Activated CD8-positive, alpha-beta T cell treated with anti-CD3 and anti-CD28 coated beads, Interleukin-2, amount 10 ng/mL, durations not matched to agents 7 days and 5 days (primary cell): Measurements from ENCODE around the gene MYH7B. TPM values are rescaled to one million over a fixed set of nuclear protein-coding genes. Genes with fewer than 3 reads are reported as not detected.

Source experiments
- ATAC-seq: fragments of 150-1000 bp; cut with Tn5 transposase; one replicate; pipeline ENCODE4 v1.10.0; 2021; ENCODE audit warnings: moderate library complexity
- CTCF ChIA-PET: fragments of 350-600 bp; sonication (Branson Sonifier 250); formaldehyde crosslinking; loops from one replicate; lab custom pipeline; 2021; ENCODE audit warnings: antibody characterized with exemption; lab: Charles Lee
- POLR2A ChIA-PET: fragments of 350-600 bp; sonication (Branson Sonifier 250); formaldehyde crosslinking; loops from one replicate; lab custom pipeline; 2021; ENCODE audit warnings: antibody characterized with exemption; lab: Charles Lee
- DNase-seq: peaks from one replicate; pipeline ENCODE4 v3.0.0-alpha.2; 2020
- H3K27ac Mint-ChIP-seq: one replicate; pipeline ENCODE4 v1.8.0; 2021; ENCODE audit warnings: mild to moderate bottlenecking, mixed read lengths
- H3K27me3 Mint-ChIP-seq: one replicate; pipeline ENCODE4 v1.8.0; 2021; ENCODE audit warnings: low read depth, mixed read lengths
- H3K36me3 Mint-ChIP-seq: one replicate; pipeline ENCODE4 v1.8.0; 2021; ENCODE audit warnings: low read depth, mixed read lengths
- H3K4me1 Mint-ChIP-seq: one replicate; pipeline ENCODE4 v1.8.0; 2021; ENCODE audit warnings: low read depth, mixed read lengths
- H3K4me3 Mint-ChIP-seq: one replicate; pipeline ENCODE4 v1.8.0; 2021; ENCODE audit warnings: mild to moderate bottlenecking, mixed read lengths
- H3K9me3 Mint-ChIP-seq: one replicate; pipeline ENCODE4 v1.8.0; 2022; ENCODE audit warnings: mixed read lengths; ENCODE audit not compliant: insufficient read depth
- total RNA-seq, 2 experiments: library from RNA; stranded (reverse); gene quantifications; one replicate each; pipeline ENCODE4 v1.2.3, GENCODE V29; 2021

Gene MYH7B
- total RNA-seq, 2 experiments from 2014 or later = 0.13 to 0.26 TPM

- no peaks in the 10 kb centered on the region for H3K4me1 Mint-ChIP-seq
- no peak overlapping the region for H3K4me3 Mint-ChIP-seq
- no peak overlapping the region for H3K27ac Mint-ChIP-seq
- DNase-seq = no peak
- no peaks in the 10 kb centered on the region for H3K9me3 Mint-ChIP-seq
- no peak for ATAC-seq
- no peaks in the 10 kb centered on the region for H3K27me3 Mint-ChIP-seq
- POLR2A ChIA-PET = no interaction called here
- H3K36me3 Mint-ChIP-seq = peaks cover 43% of the 10 kb centered on the region
- CTCF ChIA-PET = interaction anchor here (1.1 to 1.2 kb wide), 2 partner anchors 9 to 74 kb away, joined by 3 read pairs; partner anchors contain the start of genes GGT7, GSS and MYH7B
Observed at GRCh38 chr20:34946661-34947060, 9.0 kb upstream of the MYH7B start.

DNA sequence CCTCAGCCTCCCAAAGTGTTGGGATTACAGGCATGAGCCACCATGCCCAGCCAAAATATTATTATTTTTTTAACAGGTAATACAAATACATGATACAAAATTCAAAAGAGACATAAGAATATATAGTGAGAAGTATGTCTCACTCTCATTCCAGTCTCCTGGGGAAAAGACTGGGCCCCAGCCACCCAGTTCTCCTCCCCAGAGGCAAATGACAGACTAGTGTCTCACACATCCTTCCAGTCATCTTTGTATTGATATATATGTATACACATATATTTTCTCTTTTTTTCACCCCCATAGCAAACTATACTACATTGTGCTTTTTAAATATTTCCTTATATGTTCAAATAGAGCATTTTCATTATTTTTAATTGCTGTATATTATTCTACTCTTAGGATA lies 8.3 kb upstream of the MYH7B start:
- Mint-ChIP-seq H3K4me1 (no peaks in the 10 kb centered on the region), H3K9me3 (no peaks in the 10 kb centered on the region), H3K27me3 (no peaks in the 10 kb centered on the region), H3K27ac (no peak overlapping the region), H3K4me3 (no peak overlapping the region), H3K36me3 (peaks cover 43% of the 10 kb centered on the region)
- ChIA-PET POLR2A (no interaction called here), CTCF (interaction anchor here (6.9 kb wide), 1 partner anchor 72 kb away, joined by 32 read pairs; the partner anchor contains the start of genes ACSS2 and GGT7)
- ATAC-seq (no peak), DNase-seq (no peak)

GRCh38 chr20:34948030-34948429 lies 7.6 kb upstream of the MYH7B start:
- ATAC-seq (no peak), DNase-seq (no peak)
- Mint-ChIP-seq H3K27me3 (no peaks in the 10 kb centered on the region), H3K4me1 (peaks cover 2% of the 10 kb centered on the region), H3K36me3 (peaks cover 39% of the 10 kb centered on the region), H3K27ac (no peak overlapping the region), H3K9me3 (no peaks in the 10 kb centered on the region), H3K4me3 (no peak overlapping the region)
- POLR2A ChIA-PET = no interaction called here
- CTCF ChIA-PET = interaction anchor here (6.9 kb wide), 1 partner anchor 73 kb away, joined by 32 read pairs; the partner anchor contains the start of genes ACSS2 and GGT7

GRCh38 chr20:34949120-34949519 lies 6.5 kb upstream of the MYH7B start:
- CTCF ChIA-PET = interaction anchor here (6.9 kb wide), 1 partner anchor 74 kb away, joined by 32 read pairs; the partner anchor contains the start of genes ACSS2 and GGT7
- H3K36me3 Mint-ChIP-seq = peaks cover 35% of the 10 kb centered on the region
- POLR2A ChIA-PET = interaction anchor here (0.6 kb wide), 1 partner anchor 46 kb away, joined by 5 read pairs; no protein-coding TSS in a partner anchor
- no peaks in the 10 kb centered on the region for H3K9me3 Mint-ChIP-seq
- no peak for ATAC-seq
- peaks cover 8% of the 10 kb centered on the region for H3K4me1 Mint-ChIP-seq
- no peaks in the 10 kb centered on the region for H3K27me3 Mint-ChIP-seq
- no peak overlapping the region for H3K27ac Mint-ChIP-seq
- DNase-seq = no peak
- H3K4me3 Mint-ChIP-seq = no peak overlapping the region

DNA sequence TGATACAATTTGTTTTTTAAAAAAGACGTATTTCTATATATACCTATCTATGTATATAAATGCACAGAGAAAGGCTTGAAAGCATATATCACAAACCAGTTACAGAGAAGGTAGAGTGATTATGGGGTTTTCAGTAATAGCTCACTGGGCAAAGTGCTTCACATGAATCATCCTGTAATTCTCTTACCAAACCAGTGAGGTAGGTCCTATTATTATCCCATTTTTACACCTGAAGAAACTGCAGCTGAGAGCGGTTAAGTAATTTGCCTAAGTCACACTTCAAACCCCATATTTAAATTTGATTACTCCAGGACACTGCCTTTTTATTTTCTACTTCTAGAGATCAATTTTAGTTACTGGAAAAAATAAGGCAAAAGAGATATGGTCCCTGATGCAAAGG lies 4.4 kb upstream of the MYH7B start:
- Mint-ChIP-seq H3K9me3 (no peaks in the 10 kb centered on the region), H3K4me3 (no peak overlapping the region), H3K36me3 (peaks cover 28% of the 10 kb centered on the region), H3K27me3 (no peaks in the 10 kb centered on the region), H3K27ac (no peak overlapping the region), H3K4me1 (peaks cover 24% of the 10 kb centered on the region)
- CTCF ChIA-PET = interaction anchor here (1.3 to 6.9 kb wide), 2 partner anchors 8 to 76 kb away, joined by 4 to 32 read pairs; partner anchors contain the start of genes ACSS2 and GGT7
- ATAC-seq (no peak), DNase-seq (no peak)
- POLR2A ChIA-PET = no interaction called here

DNA sequence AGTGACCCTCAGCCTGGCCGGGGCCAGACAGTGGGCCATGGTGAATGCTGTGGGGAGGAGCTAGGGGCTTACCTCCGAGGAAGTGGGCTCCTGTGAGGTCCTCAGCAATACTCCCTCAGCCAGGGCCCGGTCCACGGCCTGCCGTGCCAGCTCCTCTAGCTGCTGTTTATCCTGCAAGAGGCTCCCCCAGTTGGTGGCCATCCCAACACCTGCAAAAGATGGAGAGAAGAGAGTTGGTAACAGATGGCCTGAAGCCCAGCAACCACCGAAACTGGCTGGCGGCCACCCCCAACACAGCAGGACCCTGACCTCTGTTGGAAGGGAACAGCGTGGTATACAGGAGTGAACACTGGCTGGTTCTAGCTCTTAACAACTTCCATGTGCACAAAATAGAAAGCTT lies 4.0 kb upstream of the MYH7B start:
- POLR2A ChIA-PET = no interaction called here
- Mint-ChIP-seq H3K27me3 (no peaks in the 10 kb centered on the region), H3K4me3 (no peak overlapping the region), H3K36me3 (peaks cover 25% of the 10 kb centered on the region), H3K4me1 (peaks cover 27% of the 10 kb centered on the region), H3K27ac (no peak overlapping the region), H3K9me3 (no peaks in the 10 kb centered on the region)
- CTCF ChIA-PET = interaction anchor here (1.3 to 6.9 kb wide), 2 partner anchors 9 to 77 kb away, joined by 4 to 32 read pairs; partner anchors contain the start of genes ACSS2 and GGT7
- no peak for ATAC-seq
- no peak for DNase-seq

GRCh38 chr20:34952671-34953070 lies 3.0 kb upstream of the MYH7B start:
- ChIA-PET POLR2A (no interaction called here), CTCF (interaction anchor here (1.3 to 6.9 kb wide), 2 partner anchors 10 to 78 kb away, joined by 4 to 32 read pairs; partner anchors contain the start of genes ACSS2 and GGT7)
- ATAC-seq (no peak), DNase-seq (no peak)
- H3K27me3 Mint-ChIP-seq = no peaks in the 10 kb centered on the region
- peaks cover 23% of the 10 kb centered on the region for H3K36me3 Mint-ChIP-seq
- H3K27ac Mint-ChIP-seq = no peak overlapping the region
- peaks cover 27% of the 10 kb centered on the region for H3K4me1 Mint-ChIP-seq
- H3K4me3 Mint-ChIP-seq = no peak overlapping the region
- no peaks in the 10 kb centered on the region for H3K9me3 Mint-ChIP-seq

DNA sequence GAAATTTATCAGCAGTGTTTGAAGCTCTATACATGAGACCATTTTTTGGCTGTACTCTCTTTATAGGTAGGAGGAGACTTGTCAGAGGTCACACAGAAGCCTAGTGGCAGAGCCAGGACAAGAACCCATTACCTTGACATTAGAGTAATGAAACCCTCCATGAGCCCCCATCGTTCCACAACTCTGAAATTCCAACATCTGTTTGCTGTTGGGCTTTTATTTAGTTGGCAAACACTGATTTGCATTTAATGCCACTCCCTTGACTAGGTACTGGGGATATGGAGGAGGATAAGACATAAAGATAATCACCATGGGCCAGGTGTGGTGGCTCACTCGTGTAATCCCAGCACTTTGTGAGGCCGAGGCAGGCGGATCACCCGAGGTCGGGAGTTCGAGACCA lies 1.7 kb upstream of the MYH7B start:
- ATAC-seq = no peak
- peaks cover 27% of the 10 kb centered on the region for H3K4me1 Mint-ChIP-seq
- ChIA-PET POLR2A (no interaction called here), CTCF (interaction anchor here (6.9 kb wide), 1 partner anchor 79 kb away, joined by 32 read pairs; the partner anchor contains the start of genes ACSS2 and GGT7)
- peak overlapping the region; percentile 24 for H3K4me3 Mint-ChIP-seq
- H3K36me3 Mint-ChIP-seq = peaks cover 19% of the 10 kb centered on the region
- H3K27ac Mint-ChIP-seq = no peak overlapping the region
- H3K27me3 Mint-ChIP-seq = no peaks in the 10 kb centered on the region
- no peaks in the 10 kb centered on the region for H3K9me3 Mint-ChIP-seq
- no peak for DNase-seq

DNA sequence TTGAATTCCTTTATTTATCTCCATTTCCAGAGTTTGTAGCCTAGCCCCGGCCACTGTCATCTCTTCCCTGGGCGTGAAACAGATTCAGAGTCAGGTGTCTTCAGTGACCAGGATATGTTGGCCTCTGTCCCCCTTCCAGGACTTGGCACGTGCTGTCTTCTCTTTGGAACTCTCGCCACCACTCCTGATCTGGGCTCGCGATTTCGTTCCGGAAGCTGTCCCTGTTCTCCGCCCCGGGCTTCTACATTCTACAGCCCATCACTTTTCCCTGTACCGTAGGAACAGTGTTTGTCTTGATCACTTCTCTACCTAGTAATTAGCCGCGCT lies 801 bp upstream of the MYH7B start:
- ChIA-PET CTCF (interaction anchor here (1.0 to 5.9 kb wide), 3 partner anchors 11 to 80 kb away, joined by 3 to 129 read pairs (median 4); partner anchors contain the start of genes ACSS2 and GGT7), POLR2A (interaction anchor here (1.0 to 1.5 kb wide), 3 partner anchors 12 to 81 kb away, joined by 3 to 7 read pairs (median 6); partner anchors contain the start of gene ACSS2)
- ATAC-seq = no peak
- no peak for DNase-seq
- H3K4me3 Mint-ChIP-seq = peak overlapping the region; percentile 98
- no peaks in the 10 kb centered on the region for H3K27me3 Mint-ChIP-seq
- H3K36me3 Mint-ChIP-seq = peaks cover 12% of the 10 kb centered on the region
- H3K4me1 Mint-ChIP-seq = peaks cover 27% of the 10 kb centered on the region
- H3K27ac Mint-ChIP-seq = peak overlapping the region; percentile 93
- no peaks in the 10 kb centered on the region for H3K9me3 Mint-ChIP-seq

- ATAC-seq (no peak), DNase-seq (no peak)
- Mint-ChIP-seq H3K27me3 (no peaks in the 10 kb centered on the region), H3K27ac (peak overlapping the region; percentile 93), H3K9me3 (no peaks in the 10 kb centered on the region), H3K4me3 (peak overlapping the region; percentile 98), H3K36me3 (peaks cover 8% of the 10 kb centered on the region), H3K4me1 (peaks cover 29% of the 10 kb centered on the region)
- POLR2A ChIA-PET = interaction anchor here (0.6 to 1.5 kb wide), 3 partner anchors 80 to 83 kb away, joined by 5 to 7 read pairs (median 6); partner anchors contain the start of genes ACSS2 and GGT7
- CTCF ChIA-PET = interaction anchor here (0.6 to 5.9 kb wide), 10 partner anchors 10 to 472 kb away, joined by 3 to 129 read pairs (median 3); partner anchors contain the start of genes ACSS2 and GGT7
Observed at GRCh38 chr20:34956041-34956458, 382 bp downstream of the MYH7B start.

DNA sequence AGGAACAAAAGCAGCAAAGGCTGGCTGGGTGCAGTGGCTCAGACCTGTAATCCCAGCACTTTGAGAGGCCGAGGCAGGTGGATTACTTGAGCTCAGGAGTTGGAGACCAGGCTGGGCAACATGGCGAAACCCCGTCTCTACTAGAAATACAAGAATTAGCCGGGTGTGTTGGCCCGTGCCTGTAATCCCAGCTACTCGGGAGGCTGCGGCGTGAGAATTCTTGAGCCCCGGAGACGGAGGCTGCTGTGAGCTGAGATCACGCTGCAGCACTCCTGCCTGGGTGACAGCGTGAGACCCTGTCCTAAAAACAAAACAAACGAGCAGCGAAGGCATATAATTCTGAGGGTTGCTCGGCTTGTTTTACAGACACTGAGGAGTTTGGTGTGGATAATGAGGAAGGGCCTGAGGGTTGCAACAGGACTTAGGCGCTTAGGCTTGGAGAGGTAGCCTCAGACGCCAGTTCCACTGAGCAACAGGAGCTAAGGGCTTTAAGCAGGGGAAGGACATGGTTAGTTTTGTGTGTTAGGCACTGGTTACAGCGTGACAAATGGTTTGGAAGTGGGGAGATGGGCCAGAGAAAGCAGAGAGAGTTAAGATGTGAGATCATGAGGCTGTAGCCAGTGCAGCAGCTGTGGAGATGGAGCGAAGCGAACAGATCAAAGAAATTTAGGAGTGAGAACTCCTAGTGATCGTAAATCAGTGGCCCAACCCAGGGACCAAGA lies 1.2 kb downstream of the MYH7B start:
- Mint-ChIP-seq H3K9me3 (no peaks in the 10 kb centered on the region), H3K27ac (peak overlapping the region; percentile 93), H3K27me3 (no peaks in the 10 kb centered on the region), H3K4me3 (no peak overlapping the region), H3K36me3 (peaks cover 4% of the 10 kb centered on the region), H3K4me1 (peaks cover 29% of the 10 kb centered on the region)
- no peak for ATAC-seq
- DNase-seq = no peak
- ChIA-PET POLR2A (interaction anchor here (1.0 kb wide), 1 partner anchor 10 kb away, joined by 3 read pairs; no protein-coding TSS in a partner anchor), CTCF (interaction anchor here (0.7 to 5.9 kb wide), 6 partner anchors 52 to 139 kb away, joined by 3 to 129 read pairs (median 4); partner anchors contain the start of genes ACSS2 and GGT7)
